ENCODE measurements around the gene RAD51B.

RAD51B gene

GRCh38 chr14:68306934-68307789 lies 487.6 kb downstream of the RAD51B start:
- DNase-seq (ENCODE audit: low read depth), result no peak

GRCh38 chr14:68307790-68308168 lies 488.2 kb downstream of the RAD51B start:
- DNase-seq (ENCODE audit: low read depth), result no peak

- DNase-seq (ENCODE audit: low read depth), result no peak
Observed at GRCh38 chr14:68308726-68309520, 489.3 kb downstream of the RAD51B start.

- DNase-seq (ENCODE audit: low read depth), result no peak
Observed at GRCh38 chr14:68309616-68310015, 490.0 kb downstream of the RAD51B start.

GRCh38 chr14:68312300-68312699 lies 492.7 kb downstream of the RAD51B start:
- no peak for DNase-seq (ENCODE audit: low read depth)

- DNase-seq (ENCODE audit: low read depth), result no peak
Observed at GRCh38 chr14:68312884-68313610, 493.5 kb downstream of the RAD51B start.

GRCh38 chr14:68314642-68315041 lies 495.1 kb downstream of the RAD51B start:
- no peak for DNase-seq (ENCODE audit: low read depth)

GRCh38 chr14:68315081-68315480 lies 495.5 kb downstream of the RAD51B start:
- DNase-seq (ENCODE audit: low read depth), result no peak

- no peak for DNase-seq (ENCODE audit: low read depth)
Observed at GRCh38 chr14:68316078-68316868, 496.7 kb downstream of the RAD51B start.

GRCh38 chr14:68317239-68317638 lies 497.7 kb downstream of the RAD51B start:
- DNase-seq (ENCODE audit: low read depth), result no peak

GRCh38 chr14:68318828-68319227 lies 499.2 kb downstream of the RAD51B start:
- no peak for DNase-seq (ENCODE audit: low read depth)

GRCh38 chr14:68320495-68320894 lies 500.9 kb downstream of the RAD51B start:
- no peak for DNase-seq (ENCODE audit: low read depth)

GRCh38 chr14:68322940-68323620 lies 503.5 kb downstream of the RAD51B start:
- no peak for DNase-seq (ENCODE audit: low read depth)

GRCh38 chr14:68325267-68325807 lies 505.8 kb downstream of the RAD51B start:
- DNase-seq (ENCODE audit: low read depth), result no peak

- no peak for DNase-seq (ENCODE audit: low read depth)
Observed at GRCh38 chr14:68327231-68327630, 507.7 kb downstream of the RAD51B start.

- no peak for DNase-seq (ENCODE audit: low read depth)
Observed at GRCh38 chr14:68328509-68328908, 508.9 kb downstream of the RAD51B start.

- no peak for DNase-seq (ENCODE audit: low read depth)
Observed at GRCh38 chr14:68331426-68331825, 511.8 kb downstream of the RAD51B start.

- DNase-seq (ENCODE audit: low read depth), result no peak
Observed at GRCh38 chr14:68331991-68332390, 512.4 kb downstream of the RAD51B start.

- no peak for DNase-seq (ENCODE audit: low read depth)
Observed at GRCh38 chr14:68333262-68333661, 513.7 kb downstream of the RAD51B start.

- no peak for DNase-seq (ENCODE audit: low read depth)
Observed at GRCh38 chr14:68335312-68335711, 515.7 kb downstream of the RAD51B start.

- DNase-seq (ENCODE audit: low read depth), result no peak
Observed at GRCh38 chr14:68336165-68336564, 516.6 kb downstream of the RAD51B start.
